K562 (cell line): ENCODE results near the gene CYSRT1. TPM values are rescaled to one million over a fixed set of nuclear protein-coding genes. Genes with fewer than 3 reads are reported as not detected.

ENCODE experiments used
- ARNT ChIP-seq, 2 experiments: fragments of 450-650 bp; IDR thresholded peaks; 2 replicates each; pipeline ENCODE4 v1.6.1; 2016; ENCODE audit warnings: mild to moderate bottlenecking in 1 of 2
- BCOR ChIP-seq: fragments of 450-650 bp; IDR thresholded peaks from 2 replicates; pipeline ENCODE4 v1.6.1; 2016
- CCAR2 ChIP-seq: fragments of 200-400 bp; formaldehyde crosslinking; IDR thresholded peaks from 2 replicates; pipeline ENCODE4 v1.6.1; 2017; ENCODE audit warnings: mild to moderate bottlenecking, low read depth, low read length
- CCNT2 ChIP-seq: IDR thresholded peaks from 2 replicates; pipeline ENCODE4 v1.6.1; 2011; ENCODE audit warnings: borderline replicate concordance, low read depth, mild to moderate bottlenecking, moderate library complexity, mixed read lengths, low read length; ENCODE audit not compliant: insufficient read length; ENCODE audit errors: extremely low read depth
- DACH1 ChIP-seq: fragments of 450-650 bp; IDR thresholded peaks from 2 replicates; pipeline ENCODE4 v1.6.1; 2018; ENCODE audit not compliant: partially characterized antibody
- FOXJ3 ChIP-seq: sonication (generic); formaldehyde crosslinking; IDR thresholded peaks from 2 replicates; pipeline ENCODE4 v1.4.0; 2020; ENCODE audit warnings: mild to moderate bottlenecking, missing genetic modification reagents
- GATAD2A ChIP-seq: fragments of 450-650 bp; IDR thresholded peaks from 2 replicates; pipeline ENCODE4 v1.6.1; 2017
- MED1 ChIP-seq: sonication (generic); formaldehyde crosslinking; IDR thresholded peaks from 2 replicates; pipeline ENCODE4 v1.8.1; 2023; ENCODE audit warnings: missing genetic modification reagents, borderline replicate concordance
- NCOA4 ChIP-seq: fragments of 450-650 bp; IDR thresholded peaks from 2 replicates; pipeline ENCODE4 v1.6.1; 2018; ENCODE audit warnings: mild to moderate bottlenecking; ENCODE audit not compliant: partially characterized antibody
- NFIC ChIP-seq: fragments of 450-650 bp; IDR thresholded peaks from 2 replicates; pipeline ENCODE4 v1.6.1; 2017; ENCODE audit warnings: mild to moderate bottlenecking, inconsistent platforms
- XRCC5 ChIP-seq: fragments of 200-400 bp; formaldehyde crosslinking; IDR thresholded peaks from 2 replicates; pipeline ENCODE4 v1.6.1; 2017; ENCODE audit warnings: low read depth, mild to moderate bottlenecking, low read length
- YY1 ChIP-seq, 3 experiments: IDR thresholded peaks; 2 replicates each; pipeline ENCODE4 v1.6.1; 2011; ENCODE audit warnings: low read length in 2 of 3, mild to moderate bottlenecking in 2 of 3, moderate library complexity in 2 of 3, borderline replicate concordance in 1 of 3, control low read depth in 1 of 3, low read depth in 1 of 3; ENCODE audit not compliant: insufficient read depth in 3 of 3, insufficient replicate concordance in 2 of 3, control insufficient read depth in 1 of 3, insufficient read length in 1 of 3; ENCODE audit errors: extremely low read depth in 1 of 3
- ZFP30 ChIP-seq: fragments of 250-450 bp; sonication (Bioruptor Pico); IDR thresholded peaks from 2 replicates; pipeline ENCODE4 v1.8.0; 2022; ENCODE audit warnings: moderate library complexity, mild to moderate bottlenecking, inconsistent platforms, borderline replicate concordance
- ZKSCAN3 ChIP-seq: fragments of 250-450 bp; sonication (Bioruptor Pico); IDR thresholded peaks from 2 replicates; pipeline ENCODE4 v1.4.0; 2020
- ZNF445 ChIP-seq: fragments of 250-450 bp; sonication (Bioruptor Pico); IDR thresholded peaks from 2 replicates; pipeline ENCODE4 v1.4.0; 2020; ENCODE audit warnings: low read depth, mild to moderate bottlenecking, moderate library complexity
- polyA plus RNA-seq, 8 experiments: library from polyadenylated mRNA; depleted of rRNA in 4 of 8; stranded (reverse) in 5 of 8; unstranded in 3 of 8; fragments of >200 nt; fragmentation: Nextera tagmentation in 2 of 8; fragmentation: Illumina TruSeq in 1 of 8; extraction: Ambion mirVana in 2 of 8; extraction: Trizol in 1 of 8; gene quantifications; 2 replicates each; pipeline versions ENCODE4 v1.2.1 to v1.2.3, GENCODE V29; 2011 to 2014; ENCODE audit warnings: inconsistent platforms in 1 of 8, missing spikeins in 1 of 8
- total RNA-seq, 7 experiments: library from RNA; depleted of rRNA in 6 of 7; stranded (reverse); fragments of >200 nt in 6 of 7; fragmentation: Illumina TruSeq in 2 of 7; extraction: Trizol in 2 of 7; gene quantifications; 2 replicates each; pipeline versions ENCODE4 v1.2.1 to v1.2.3, GENCODE V29; 2011 to 2021; ENCODE audit warnings: low replicate concordance in 1 of 7
- TF ChIP-seq, protein P1 (sequence below): fragments of 450-650 bp; formaldehyde crosslinking; IDR thresholded peaks from 2 replicates; pipeline ENCODE4 v1.4.0; 2020; ENCODE audit warnings: mild to moderate bottlenecking
- TF ChIP-seq, protein P2 (sequence below): sonication (generic); formaldehyde crosslinking; IDR thresholded peaks from 2 replicates; pipeline ENCODE4 v1.8.1; 2023; ENCODE audit warnings: missing genetic modification reagents, mild to moderate bottlenecking, borderline replicate concordance
- TF ChIP-seq, protein P3 (sequence below): IDR thresholded peaks from 3 replicates; pipeline ENCODE4 v1.6.1; 2011; ENCODE audit warnings: borderline replicate concordance, mild to moderate bottlenecking, moderate library complexity; ENCODE audit not compliant: insufficient read length; ENCODE audit errors: extremely low read depth

Gene CYSRT1
- total and polyA plus RNA-seq, 9 of the 15 experiments (the other 6 are each of a cell fraction or from before 2014, with no cell fraction given) = 0.04 to 1.4 (median 0.42) TPM; not detected in 3

DNA sequence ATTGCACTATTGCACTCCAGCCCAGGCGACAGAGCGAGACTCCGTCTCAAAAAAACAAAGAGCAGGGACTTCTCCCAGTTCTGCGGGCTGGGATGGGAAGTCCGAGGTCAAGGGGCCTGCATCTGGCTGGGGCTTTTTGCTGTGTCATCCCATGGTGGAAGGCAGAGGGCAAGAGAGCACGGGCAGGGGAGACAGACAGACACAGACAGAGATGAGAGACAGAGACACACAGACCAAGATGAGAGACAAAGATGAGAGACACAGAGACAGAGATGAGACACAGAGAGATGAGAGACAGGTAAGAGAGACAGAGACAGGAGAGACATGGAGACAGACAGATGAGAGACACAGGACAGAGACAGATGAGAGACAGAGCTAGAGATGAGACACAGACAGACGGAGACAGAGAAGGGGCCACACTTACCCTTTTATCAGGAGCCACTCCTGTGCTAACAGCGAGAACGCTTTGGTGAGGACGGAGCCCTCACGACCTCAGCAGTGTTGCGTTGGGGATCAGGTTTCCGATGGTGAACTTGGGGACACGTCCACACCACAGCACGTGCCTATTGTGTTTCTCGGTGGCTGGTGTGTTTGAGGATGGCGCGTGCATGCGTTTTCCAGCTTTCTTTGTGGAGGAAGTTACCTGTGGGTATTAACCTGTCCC lies 43.7 kb downstream of the CYSRT1 start (continued):
- TF ChIP-seq ZFP30 (CRISPR knock-in tag) = no peak
- TF ChIP-seq, protein P1, sequence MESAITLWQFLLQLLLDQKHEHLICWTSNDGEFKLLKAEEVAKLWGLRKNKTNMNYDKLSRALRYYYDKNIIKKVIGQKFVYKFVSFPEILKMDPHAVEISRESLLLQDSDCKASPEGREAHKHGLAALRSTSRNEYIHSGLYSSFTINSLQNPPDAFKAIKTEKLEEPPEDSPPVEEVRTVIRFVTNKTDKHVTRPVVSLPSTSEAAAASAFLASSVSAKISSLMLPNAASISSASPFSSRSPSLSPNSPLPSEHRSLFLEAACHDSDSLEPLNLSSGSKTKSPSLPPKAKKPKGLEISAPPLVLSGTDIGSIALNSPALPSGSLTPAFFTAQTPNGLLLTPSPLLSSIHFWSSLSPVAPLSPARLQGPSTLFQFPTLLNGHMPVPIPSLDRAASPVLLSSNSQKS = no peak
- no peak for TF ChIP-seq XRCC5
- peak; percentile 35; the same call in 1 of the 2 replicates for TF ChIP-seq GATAD2A
- no peak for TF ChIP-seq YY1 (IDR thresholded peaks at IDR 0.05; ENCODE audit: borderline replicate concordance in 1 of 3, control insufficient read depth in 1 of 3, extremely low read depth in 1 of 3, insufficient read depth in 3 of 3, insufficient read length in 1 of 3, insufficient replicate concordance in 2 of 3, low read depth in 1 of 3, low read length in 2 of 3)
- no peak for TF ChIP-seq ZNF445 (CRISPR knock-in tag)
- TF ChIP-seq CCAR2 = no peak
- TF ChIP-seq FOXJ3 = no peak
- TF ChIP-seq DACH1 = no peak
- no peak for TF ChIP-seq CCNT2
- TF ChIP-seq, protein P2, sequence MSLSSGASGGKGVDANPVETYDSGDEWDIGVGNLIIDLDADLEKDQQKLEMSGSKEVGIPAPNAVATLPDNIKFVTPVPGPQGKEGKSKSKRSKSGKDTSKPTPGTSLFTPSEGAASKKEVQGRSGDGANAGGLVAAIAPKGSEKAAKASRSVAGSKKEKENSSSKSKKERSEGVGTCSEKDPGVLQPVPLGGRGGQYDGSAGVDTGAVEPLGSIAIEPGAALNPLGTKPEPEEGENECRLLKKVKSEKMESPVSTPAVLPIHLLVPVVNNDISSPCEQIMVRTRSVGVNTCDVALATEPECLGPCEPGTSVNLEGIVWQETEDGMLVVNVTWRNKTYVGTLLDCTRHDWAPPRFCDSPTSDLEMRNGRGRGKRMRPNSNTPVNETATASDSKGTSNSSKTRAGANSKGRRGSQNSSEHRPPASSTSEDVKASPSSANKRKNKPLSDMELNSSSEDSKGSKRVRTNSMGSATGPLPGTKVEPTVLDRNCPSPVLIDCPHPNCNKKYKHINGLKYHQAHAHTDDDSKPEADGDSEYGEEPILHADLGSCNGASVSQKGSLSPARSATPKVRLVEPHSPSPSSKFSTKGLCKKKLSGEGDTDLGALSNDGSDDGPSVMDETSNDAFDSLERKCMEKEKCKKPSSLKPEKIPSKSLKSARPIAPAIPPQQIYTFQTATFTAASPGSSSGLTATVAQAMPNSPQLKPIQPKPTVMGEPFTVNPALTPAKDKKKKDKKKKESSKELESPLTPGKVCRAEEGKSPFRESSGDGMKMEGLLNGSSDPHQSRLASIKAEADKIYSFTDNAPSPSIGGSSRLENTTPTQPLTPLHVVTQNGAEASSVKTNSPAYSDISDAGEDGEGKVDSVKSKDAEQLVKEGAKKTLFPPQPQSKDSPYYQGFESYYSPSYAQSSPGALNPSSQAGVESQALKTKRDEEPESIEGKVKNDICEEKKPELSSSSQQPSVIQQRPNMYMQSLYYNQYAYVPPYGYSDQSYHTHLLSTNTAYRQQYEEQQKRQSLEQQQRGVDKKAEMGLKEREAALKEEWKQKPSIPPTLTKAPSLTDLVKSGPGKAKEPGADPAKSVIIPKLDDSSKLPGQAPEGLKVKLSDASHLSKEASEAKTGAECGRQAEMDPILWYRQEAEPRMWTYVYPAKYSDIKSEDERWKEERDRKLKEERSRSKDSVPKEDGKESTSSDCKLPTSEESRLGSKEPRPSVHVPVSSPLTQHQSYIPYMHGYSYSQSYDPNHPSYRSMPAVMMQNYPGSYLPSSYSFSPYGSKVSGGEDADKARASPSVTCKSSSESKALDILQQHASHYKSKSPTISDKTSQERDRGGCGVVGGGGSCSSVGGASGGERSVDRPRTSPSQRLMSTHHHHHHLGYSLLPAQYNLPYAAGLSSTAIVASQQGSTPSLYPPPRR (CRISPR knock-in tag) = no peak
- TF ChIP-seq ARNT (IDR thresholded peaks at IDR 0.05) = peak; percentile 47 to 90; a peak in 2 of 4 replicates
- TF ChIP-seq ZKSCAN3 (CRISPR knock-in tag) = no peak
- peak; percentile 52; the same call in 1 of the 2 replicates for TF ChIP-seq NFIC
- TF ChIP-seq MED1 = no peak
- TF ChIP-seq BCOR = peak; percentile 95
- peak; percentile 86 for TF ChIP-seq NCOA4
- TF ChIP-seq, protein P3, sequence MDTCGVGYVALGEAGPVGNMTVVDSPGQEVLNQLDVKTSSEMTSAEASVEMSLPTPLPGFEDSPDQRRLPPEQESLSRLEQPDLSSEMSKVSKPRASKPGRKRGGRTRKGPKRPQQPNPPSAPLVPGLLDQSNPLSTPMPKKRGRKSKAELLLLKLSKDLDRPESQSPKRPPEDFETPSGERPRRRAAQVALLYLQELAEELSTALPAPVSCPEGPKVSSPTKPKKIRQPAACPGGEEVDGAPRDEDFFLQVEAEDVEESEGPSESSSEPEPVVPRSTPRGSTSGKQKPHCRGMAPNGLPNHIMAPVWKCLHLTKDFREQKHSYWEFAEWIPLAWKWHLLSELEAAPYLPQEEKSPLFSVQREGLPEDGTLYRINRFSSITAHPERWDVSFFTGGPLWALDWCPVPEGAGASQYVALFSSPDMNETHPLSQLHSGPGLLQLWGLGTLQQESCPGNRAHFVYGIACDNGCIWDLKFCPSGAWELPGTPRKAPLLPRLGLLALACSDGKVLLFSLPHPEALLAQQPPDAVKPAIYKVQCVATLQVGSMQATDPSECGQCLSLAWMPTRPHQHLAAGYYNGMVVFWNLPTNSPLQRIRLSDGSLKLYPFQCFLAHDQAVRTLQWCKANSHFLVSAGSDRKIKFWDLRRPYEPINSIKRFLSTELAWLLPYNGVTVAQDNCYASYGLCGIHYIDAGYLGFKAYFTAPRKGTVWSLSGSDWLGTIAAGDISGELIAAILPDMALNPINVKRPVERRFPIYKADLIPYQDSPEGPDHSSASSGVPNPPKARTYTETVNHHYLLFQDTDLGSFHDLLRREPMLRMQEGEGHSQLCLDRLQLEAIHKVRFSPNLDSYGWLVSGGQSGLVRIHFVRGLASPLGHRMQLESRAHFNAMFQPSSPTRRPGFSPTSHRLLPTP = no peak
